K562 (cell line): ENCODE measurements around the gene MGRN1.

Experiments
- CEBPB ChIP-seq: fragments of 450-650 bp; IDR thresholded peaks from 2 replicates; pipeline ENCODE4 v1.6.1; 2016; ENCODE audit warnings: missing genetic modification characterization, missing compliant biosample characterization
- CTCF ChIP-seq, 3 experiments: IDR thresholded peaks in 2 of 3; conservative IDR thresholded peaks in 1 of 3; 2 replicates each; pipeline ENCODE4 v1.5.1; 2011 to 2012; ENCODE audit warnings: low read length in 3 of 3, mild to moderate bottlenecking in 3 of 3, control low read depth in 2 of 3, improper control_type of control experiment in 1 of 3, inconsistent platforms in 1 of 3, low read depth in 1 of 3, mixed read lengths in 1 of 3, moderate library complexity in 1 of 3; ENCODE audit not compliant: insufficient read depth in 2 of 3
- EZH2 ChIP-seq: IDR thresholded peaks from 2 replicates; pipeline ENCODE4 v1.6.1; 2012; ENCODE audit warnings: low read depth, mild to moderate bottlenecking, inconsistent platforms, low read length, borderline replicate concordance
- LARP7 ChIP-seq: fragments of 450-650 bp; IDR thresholded peaks from 2 replicates; pipeline ENCODE4 v1.6.1; 2016
- MXI1 ChIP-seq: IDR thresholded peaks from 2 replicates; pipeline ENCODE4 v1.6.1; 2011; ENCODE audit warnings: low read depth, mild to moderate bottlenecking, improper control_type of control experiment, low read length
- PML ChIP-seq: IDR thresholded peaks from 2 replicates; pipeline ENCODE4 v1.6.1; 2012; ENCODE audit warnings: low read length, inconsistent platforms
- SMARCC2 ChIP-seq: fragments of 450-650 bp; IDR thresholded peaks from 2 replicates; pipeline ENCODE4 v1.6.1; 2017; ENCODE audit warnings: antibody characterized with exemption, moderate library complexity, mild to moderate bottlenecking, low read depth
- SPI1 ChIP-seq: IDR thresholded peaks from 2 replicates; pipeline ENCODE4 v1.6.1; 2011; ENCODE audit warnings: low read depth, low read length, control low read depth, borderline replicate concordance
- USF1 ChIP-seq: sonication (generic); formaldehyde crosslinking; IDR thresholded peaks from 2 replicates; pipeline ENCODE4 v1.9.0; 2022; ENCODE audit warnings: mild to moderate bottlenecking, missing genetic modification reagents
- ZC3H8 ChIP-seq: fragments of 450-650 bp; IDR thresholded peaks from 2 replicates; pipeline ENCODE4 v1.6.1; 2017
- ZNF24 ChIP-seq: fragments of 450-650 bp; IDR thresholded peaks from 2 replicates; pipeline ENCODE4 v1.6.1; 2016
- ZNF274 ChIP-seq: IDR thresholded peaks from 2 replicates; pipeline ENCODE4 v1.6.1; 2011; ENCODE audit warnings: low read depth, mild to moderate bottlenecking, low read length, moderate library complexity, borderline replicate concordance
- ZNF507 ChIP-seq: conservative IDR thresholded peaks from 2 replicates; pipeline ENCODE4 v1.6.1; 2017; ENCODE audit warnings: missing genetic modification characterization, missing compliant biosample characterization

- TF ChIP-seq CTCF (IDR thresholded peaks at IDR 0.05 in 2 of 3, conservative IDR thresholded peaks at IDR 0.05 in 1 of 3; ENCODE audit: insufficient read depth in 2 of 3, low read depth in 1 of 3, low read length in 3 of 3) = no peak
- no peak for TF ChIP-seq PML
- TF ChIP-seq CEBPB (tag) = no peak
- no peak for TF ChIP-seq SMARCC2
- no peak for TF ChIP-seq MXI1
- TF ChIP-seq ZNF507 = no peak
- TF ChIP-seq USF1 = no peak
- no peak for TF ChIP-seq ZNF24
- no peak for TF ChIP-seq SPI1
- no peak for TF ChIP-seq ZNF274
- TF ChIP-seq LARP7 = no peak
- TF ChIP-seq ZC3H8 = no peak
- no peak for TF ChIP-seq EZH2
Observed at GRCh38 chr16:4604401-4604800, 20.2 kb upstream of the MGRN1 start.
